Spleen (tissue), 11 donors: ENCODE results near the gene RAB23. TPM values are rescaled to one million over a fixed set of nuclear protein-coding genes. Genes with fewer than 3 reads are reported as not detected.

ENCODE experiments used
- DNase-seq: peaks from one replicate; pipeline ENCODE4 v3.0.0-alpha.2; 2020
- H3K27ac ChIP-seq, 8 donors: fragments of 200-600 bp; sonication (generic) in 7 of 8; 1 replicate in 4 of 8; 2 replicates in 4 of 8; pipeline versions ENCODE4 v1.5.0 to v1.8.0; 2016 to 2021; ENCODE audit warnings: inconsistent platforms in 4 of 8, mild to moderate bottlenecking in 4 of 8, moderate library complexity in 1 of 8
- H3K27me3 ChIP-seq, 7 donors: fragments of 200-600 bp; sonication (generic) in 6 of 7; replicated peaks in 1 of 7; 1 replicate in 4 of 7; 2 replicates in 3 of 7; pipeline versions ENCODE4 v1.5.0 to v1.8.0; 2016 to 2021; ENCODE audit warnings: inconsistent platforms in 3 of 7, mild to moderate bottlenecking in 1 of 7
- H3K36me3 ChIP-seq, 6 donors: fragments of 200-600 bp; sonication (generic) in 5 of 6; 1 replicate in 4 of 6; 2 replicates in 2 of 6; pipeline versions ENCODE4 v1.5.0 to v1.8.0; 2016 to 2021; ENCODE audit warnings: inconsistent platforms in 2 of 6
- H3K4me1 ChIP-seq, 6 donors: fragments of 200-600 bp; sonication (generic) in 5 of 6; 1 replicate in 3 of 6; 2 replicates in 3 of 6; pipeline versions ENCODE4 v1.5.0 to v1.8.0; 2016 to 2021; ENCODE audit warnings: inconsistent platforms in 3 of 6
- H3K4me3 ChIP-seq, 8 donors: fragments of 200-600 bp; sonication (generic) in 7 of 8; 1 replicate in 4 of 8; 2 replicates in 4 of 8; pipeline versions ENCODE4 v1.5.0 to v1.8.0; 2016 to 2021; ENCODE audit warnings: inconsistent platforms in 4 of 8, mild to moderate bottlenecking in 4 of 8, moderate library complexity in 2 of 8
- H3K9me3 ChIP-seq, 8 donors: fragments of 200-600 bp; sonication (generic) in 7 of 8; 1 replicate in 4 of 8; 2 replicates in 4 of 8; pipeline versions ENCODE4 v1.5.0 to v1.8.0; 2016 to 2021; ENCODE audit warnings: inconsistent platforms in 4 of 8
- POLR2A ChIP-seq, 3 donors: fragments of 450-650 bp; IDR thresholded peaks; one replicate each; pipeline ENCODE4 v1.5.1; 2017; ENCODE audit warnings: antibody characterized with exemption in 3 of 3, mild to moderate bottlenecking in 1 of 3
- POLR2AphosphoS5 ChIP-seq, 3 donors: sonication (generic); formaldehyde crosslinking; IDR thresholded peaks; one replicate each; pipeline ENCODE4 v1.5.1; 2017; ENCODE audit warnings: antibody characterized with exemption in 3 of 3
- WGBS, 5 donors: extraction: QIAGEN DNeasy Blood & Tissue Kit in 3 of 5; methylation state at CpG; one replicate each; pipeline versions ENCODE4 v1.1.5 to v1.1.7; 2013 to 2018; 5-methylcytosine and 5-hydroxymethylcytosine counted together
- intact Hi-C: fragments of 100-400 bp; cut with DNase I; formaldehyde crosslinking; loops from one replicate; pipeline ENCODE4 v1.15.0; 2023; ENCODE audit warnings: low total_unique reads
- polyA plus RNA-seq, 3 donors: library from polyadenylated mRNA; stranded (reverse); fragments of 200-250 nt; gene quantifications; one replicate each; pipeline ENCODE4 v1.2.1, GENCODE V29; 2013
- total RNA-seq, 7 donors: library from RNA; depleted of rRNA in 3 of 7; stranded (reverse); fragments of >200 nt in 3 of 7; fragmentation: NEBNext Ultra II Directional in 4 of 7; extraction: Animal tissue kit (Norgen Biotek cat#: 25700) in 4 of 7; gene quantifications; one replicate each; pipeline versions ENCODE4 v1.1.0 to v1.2.1, GENCODE V29; 2016 to 2021
- TF ChIP-seq, protein P1 (sequence below), 11 experiments: fragments of 200-600 bp in 7 of 11; fragments of 450-650 bp in 4 of 11; sonication (generic) in 4 of 11; IDR thresholded peaks in 8 of 11; conservative IDR thresholded peaks in 3 of 11; 1 replicate in 7 of 11; 2 replicates in 4 of 11; pipeline versions ENCODE4 v1.4.0 to v1.8.0; 2016 to 2021; ENCODE audit warnings: antibody characterized with exemption in 11 of 11, inconsistent platforms in 4 of 11, mild to moderate bottlenecking in 1 of 11
- donor health status: healthy with polysubstance abuse.
- donor health status: DM: no; HTN: no; CAD: no; lungs with moderate emphysema.
- donor health status: DM: no; HTN: no; CAD: no.
- donor health status: Bipolar disorder and iron deficiency.
- donor health status: healthy.
- donor health status: DM: no; HTN: no; CAD: no.
- donor health status: DM: yes; HTN: yes; CAD: no.

The RAB23 gene
- total and polyA plus RNA-seq, 10 donors, result 0.89 to 3.9 (median 2.1) TPM

DNA sequence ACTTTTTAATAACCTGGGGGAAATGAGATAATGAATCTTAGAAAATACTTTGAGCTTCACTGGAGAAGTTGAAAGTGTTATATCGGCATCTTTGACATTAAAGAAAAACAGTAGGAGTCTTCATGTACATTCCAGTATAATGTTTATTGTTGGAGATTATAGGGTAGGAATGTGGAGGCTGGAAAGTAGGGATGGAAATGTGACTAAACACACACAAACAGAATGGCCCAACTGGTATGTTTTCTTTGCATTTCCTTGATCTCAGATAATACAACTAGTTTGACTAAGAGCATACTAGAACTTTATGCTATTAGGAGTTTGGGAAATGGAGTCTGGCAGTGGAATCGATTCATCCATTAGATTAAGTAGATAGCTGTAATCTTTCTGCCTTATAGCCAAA, 60.1 kb downstream of the RAB23 start:
- WGBS, 5 donors, result 94 to 100% (median 98%) methylated on average over 2 of the region's 2 CpGs

DNA sequence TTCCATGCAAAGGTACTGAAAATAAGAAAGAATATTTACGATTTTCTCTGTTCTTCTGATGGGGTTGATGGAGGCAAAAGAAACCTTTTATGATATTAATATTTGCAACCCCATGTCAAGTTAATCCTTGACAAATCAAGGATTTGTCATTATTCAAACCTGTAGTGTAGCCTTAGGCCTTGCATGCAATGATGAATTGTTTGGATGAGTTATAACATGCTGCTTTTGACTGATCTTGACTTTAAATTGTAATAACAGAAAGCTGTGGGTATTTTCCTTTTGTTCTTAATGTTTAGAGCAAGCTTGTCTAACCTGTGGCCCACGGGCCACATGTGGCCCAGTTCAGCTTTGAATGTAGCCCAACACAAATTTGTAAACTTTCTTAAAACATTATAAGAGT, 63.0 kb downstream of the RAB23 start:
- no peaks in the 10 kb centered on the region for H3K27me3 ChIP-seq
- H3K27ac ChIP-seq, result no peak overlapping the region
- intact Hi-C loops, result no loop called here
- no peak for DNase-seq
- no peaks in the 10 kb centered on the region for H3K4me1 ChIP-seq
- H3K4me3 ChIP-seq, result no peak overlapping the region
- peaks cover 0 to 3% (median 0%) of the 10 kb centered on the region in 8 donors for H3K9me3 ChIP-seq
- peaks cover 0 to 88% (median 36%) of the 10 kb centered on the region in 6 donors for H3K36me3 ChIP-seq
- TF ChIP-seq POLR2A (IDR thresholded peaks at IDR 0.05) (no peak), POLR2AphosphoS5 (IDR thresholded peaks at IDR 0.05) (no peak)
- TF ChIP-seq, protein P1, sequence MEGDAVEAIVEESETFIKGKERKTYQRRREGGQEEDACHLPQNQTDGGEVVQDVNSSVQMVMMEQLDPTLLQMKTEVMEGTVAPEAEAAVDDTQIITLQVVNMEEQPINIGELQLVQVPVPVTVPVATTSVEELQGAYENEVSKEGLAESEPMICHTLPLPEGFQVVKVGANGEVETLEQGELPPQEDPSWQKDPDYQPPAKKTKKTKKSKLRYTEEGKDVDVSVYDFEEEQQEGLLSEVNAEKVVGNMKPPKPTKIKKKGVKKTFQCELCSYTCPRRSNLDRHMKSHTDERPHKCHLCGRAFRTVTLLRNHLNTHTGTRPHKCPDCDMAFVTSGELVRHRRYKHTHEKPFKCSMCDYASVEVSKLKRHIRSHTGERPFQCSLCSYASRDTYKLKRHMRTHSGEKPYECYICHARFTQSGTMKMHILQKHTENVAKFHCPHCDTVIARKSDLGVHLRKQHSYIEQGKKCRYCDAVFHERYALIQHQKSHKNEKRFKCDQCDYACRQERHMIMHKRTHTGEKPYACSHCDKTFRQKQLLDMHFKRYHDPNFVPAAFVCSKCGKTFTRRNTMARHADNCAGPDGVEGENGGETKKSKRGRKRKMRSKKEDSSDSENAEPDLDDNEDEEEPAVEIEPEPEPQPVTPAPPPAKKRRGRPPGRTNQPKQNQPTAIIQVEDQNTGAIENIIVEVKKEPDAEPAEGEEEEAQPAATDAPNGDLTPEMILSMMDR (IDR thresholded peaks at IDR 0.05 in 8 of 11, conservative IDR thresholded peaks at IDR 0.05 in 3 of 11), result no peak
- 87 to 97% (median 89%) methylated on average over 2 of the region's 2 CpGs for WGBS, 5 donors

More for the DNA sequence above, 60.1 kb downstream of the RAB23 start:
- H3K27ac ChIP-seq, result no peak overlapping the region
- peaks cover 0 to 18% (median 15%) of the 10 kb centered on the region in 8 donors for H3K9me3 ChIP-seq
- no peaks in the 10 kb centered on the region for H3K27me3 ChIP-seq
- no peaks in the 10 kb centered on the region for H3K4me1 ChIP-seq
- intact Hi-C loops, result no loop called here
- DNase-seq, result no peak
- H3K4me3 ChIP-seq, result no peak overlapping the region
- no peak for TF ChIP-seq POLR2A (IDR thresholded peaks at IDR 0.05)
- no peak for TF ChIP-seq POLR2AphosphoS5 (IDR thresholded peaks at IDR 0.05)
- TF ChIP-seq, protein P1 (IDR thresholded peaks at IDR 0.05 in 8 of 11, conservative IDR thresholded peaks at IDR 0.05 in 3 of 11), result no peak
- H3K36me3 ChIP-seq, result peaks cover 0 to 86% (median 30%) of the 10 kb centered on the region in 6 donors

DNA sequence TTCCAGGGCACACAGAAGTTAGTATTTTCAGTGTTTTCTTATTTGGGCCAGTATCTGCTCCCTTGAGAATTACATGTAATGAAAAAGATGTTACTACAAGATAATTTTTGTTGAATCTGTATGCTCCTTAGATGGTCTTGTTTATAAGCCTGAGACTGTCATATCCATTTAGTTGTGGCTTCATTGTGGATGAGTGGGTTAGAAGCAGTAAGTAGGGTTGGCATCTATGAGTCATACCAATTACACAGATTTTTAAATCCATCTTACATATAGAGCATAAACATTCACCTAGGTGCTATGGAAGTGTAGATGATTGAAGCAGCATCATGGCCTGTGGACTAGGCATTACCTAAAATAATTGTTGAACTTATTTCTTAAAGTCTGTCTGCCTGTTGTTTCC, 63.4 kb downstream of the RAB23 start:
- no peak for DNase-seq
- intact Hi-C loops, result no loop called here
- TF ChIP-seq, protein P1 (IDR thresholded peaks at IDR 0.05 in 8 of 11, conservative IDR thresholded peaks at IDR 0.05 in 3 of 11), result no peak
- TF ChIP-seq POLR2AphosphoS5 (IDR thresholded peaks at IDR 0.05) (no peak), POLR2A (IDR thresholded peaks at IDR 0.05) (no peak)
- Histone ChIP-seq H3K36me3 (peaks cover 0 to 88% (median 37%) of the 10 kb centered on the region in 6 donors), H3K4me1 (no peaks in the 10 kb centered on the region), H3K9me3 (no peaks in the 10 kb centered on the region), H3K27me3 (no peaks in the 10 kb centered on the region), H3K27ac (no peak overlapping the region), H3K4me3 (no peak overlapping the region)

DNA sequence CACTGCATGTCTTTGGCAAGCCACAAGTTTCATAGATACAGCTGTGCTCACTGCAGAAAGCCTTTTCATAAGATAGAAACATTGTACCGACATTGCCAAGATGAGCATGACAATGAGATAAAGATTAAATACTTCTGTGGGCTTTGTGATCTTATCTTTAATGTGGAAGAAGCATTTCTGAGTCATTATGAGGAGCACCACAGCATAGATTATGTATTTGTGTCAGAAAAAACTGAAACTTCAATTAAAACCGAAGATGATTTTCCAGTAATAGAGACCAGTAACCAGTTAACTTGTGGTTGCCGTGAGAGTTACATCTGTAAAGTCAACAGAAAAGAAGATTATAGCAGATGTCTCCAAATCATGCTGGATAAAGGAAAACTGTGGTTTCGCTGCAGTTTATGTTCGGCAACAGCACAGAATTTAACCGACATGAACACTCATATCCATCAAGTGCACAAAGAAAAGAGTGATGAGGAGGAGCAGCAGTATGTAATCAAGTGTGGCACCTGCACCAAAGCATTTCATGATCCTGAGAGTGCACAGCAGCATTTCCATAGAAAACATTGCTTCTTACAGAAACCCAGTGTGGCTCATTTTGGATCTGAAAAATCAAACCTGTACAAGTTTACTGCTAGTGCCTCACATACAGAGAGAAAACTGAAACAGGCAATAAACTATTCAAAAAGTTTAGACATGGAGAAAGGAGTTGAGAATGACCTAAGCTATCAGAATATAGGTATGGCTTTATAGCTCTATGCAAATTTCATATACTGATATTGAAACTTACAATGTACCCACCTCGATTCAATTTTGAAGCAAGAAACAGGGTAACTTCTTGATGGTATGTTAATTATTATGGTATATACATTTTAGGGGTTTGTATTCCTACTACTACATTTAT, 73.9 kb downstream of the RAB23 start:
- no peak overlapping the region for H3K4me3 ChIP-seq
- no peak overlapping the region for H3K27ac ChIP-seq
- no peaks in the 10 kb centered on the region for H3K4me1 ChIP-seq
- TF ChIP-seq POLR2A (IDR thresholded peaks at IDR 0.05) (no peak), POLR2AphosphoS5 (IDR thresholded peaks at IDR 0.05) (no peak)
- TF ChIP-seq, protein P1 (IDR thresholded peaks at IDR 0.05 in 8 of 11, conservative IDR thresholded peaks at IDR 0.05 in 3 of 11), result no peak
- intact Hi-C loops, result no loop called here
- peaks cover 0 to 97% (median 48%) of the 10 kb centered on the region in 6 donors for H3K36me3 ChIP-seq
- H3K27me3 ChIP-seq, result no peaks in the 10 kb centered on the region
- 83 to 89% (median 86%) methylated on average over 7 of the region's 7 CpGs for WGBS, 5 donors
- H3K9me3 ChIP-seq, result no peaks in the 10 kb centered on the region
- no peak for DNase-seq
